Ramos (cell line): ENCODE data around the gene SLC41A1.

Source experiments
- in situ Hi-C: fragments of 300-500 bp; cut with MboI; formaldehyde crosslinking; loops from one replicate; pipeline ENCODE4 v1.14.3; 2022; ENCODE audit warnings: low sequenced_read_pairs; ENCODE audit not compliant: unreplicated experiment

The SLC41A1 gene

DNA sequence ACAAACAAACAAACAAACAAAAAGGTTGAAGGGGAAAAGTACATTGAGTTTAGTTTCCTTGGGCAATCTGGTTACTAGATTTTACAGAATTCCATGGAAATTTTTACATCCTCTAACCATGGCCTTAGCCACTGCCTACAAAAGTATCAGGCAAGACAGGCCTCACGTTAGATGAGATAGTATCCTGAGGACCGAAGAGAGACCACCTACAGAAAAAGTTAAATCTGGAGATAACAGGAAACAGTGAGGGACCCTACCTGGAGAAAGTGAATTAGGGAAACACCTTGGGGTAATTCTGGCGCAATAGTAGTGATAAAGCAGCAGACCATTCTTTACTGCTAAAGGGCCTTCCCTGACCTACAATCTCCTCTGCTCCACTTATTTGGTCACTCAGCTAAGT, 46.4 kb downstream of the SLC41A1 start:
- in situ Hi-C loops, result no loop called here

- in situ Hi-C loops, result no loop called here
These were observed 47.0 kb downstream of the SLC41A1 start for GRCh38 chr1:205766038-205766437.

- in situ Hi-C loops, result no loop called here
These were observed 48.4 kb downstream of the SLC41A1 start for GRCh38 chr1:205764578-205764977.

GRCh38 chr1:205763980-205764379, 49.0 kb downstream of the SLC41A1 start:
- in situ Hi-C loops, result no loop called here

DNA sequence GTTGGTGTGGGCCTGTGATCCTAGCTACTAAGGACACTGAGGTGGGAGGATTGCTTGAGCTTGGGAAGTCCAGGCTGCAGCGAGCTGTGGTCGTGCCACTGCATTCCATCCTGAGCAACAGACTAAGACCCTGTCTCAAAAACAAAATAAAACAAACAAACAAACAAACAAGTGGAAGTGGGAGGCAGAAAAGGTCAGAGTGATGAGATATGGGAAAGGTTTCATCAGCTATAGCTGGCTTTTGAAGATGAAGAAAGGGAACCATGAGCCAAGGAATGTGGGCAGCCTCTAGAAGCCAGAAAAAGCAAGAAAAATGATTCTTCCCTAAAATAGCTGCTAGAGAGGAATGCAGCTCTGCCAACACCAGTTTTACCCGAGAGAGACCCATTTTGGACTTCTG, 52.4 kb downstream of the SLC41A1 start:
- in situ Hi-C loops, result no loop called here

GRCh38 chr1:205756552-205756951, 56.4 kb downstream of the SLC41A1 start:
- in situ Hi-C loops, result no loop called here

DNA sequence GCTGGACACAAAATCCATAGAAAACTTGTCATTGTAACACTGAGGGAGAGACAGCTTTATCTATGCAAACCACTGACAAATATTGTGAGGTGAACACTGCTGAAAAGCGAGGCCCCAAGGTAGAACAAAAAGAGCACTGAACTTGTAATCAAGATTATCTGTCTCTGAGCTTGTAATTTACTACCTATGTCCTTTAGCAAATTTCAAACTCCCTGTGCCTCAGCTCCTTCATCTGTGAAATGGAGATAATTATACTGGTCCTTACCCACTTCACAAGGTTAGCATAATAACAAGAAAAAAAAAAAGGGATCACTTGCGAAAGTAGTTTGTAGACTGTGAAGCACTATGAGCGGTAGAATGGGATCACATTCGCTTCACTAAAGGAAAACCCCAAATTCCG, 58.1 kb downstream of the SLC41A1 start:
- in situ Hi-C loops, result no loop called here

DNA sequence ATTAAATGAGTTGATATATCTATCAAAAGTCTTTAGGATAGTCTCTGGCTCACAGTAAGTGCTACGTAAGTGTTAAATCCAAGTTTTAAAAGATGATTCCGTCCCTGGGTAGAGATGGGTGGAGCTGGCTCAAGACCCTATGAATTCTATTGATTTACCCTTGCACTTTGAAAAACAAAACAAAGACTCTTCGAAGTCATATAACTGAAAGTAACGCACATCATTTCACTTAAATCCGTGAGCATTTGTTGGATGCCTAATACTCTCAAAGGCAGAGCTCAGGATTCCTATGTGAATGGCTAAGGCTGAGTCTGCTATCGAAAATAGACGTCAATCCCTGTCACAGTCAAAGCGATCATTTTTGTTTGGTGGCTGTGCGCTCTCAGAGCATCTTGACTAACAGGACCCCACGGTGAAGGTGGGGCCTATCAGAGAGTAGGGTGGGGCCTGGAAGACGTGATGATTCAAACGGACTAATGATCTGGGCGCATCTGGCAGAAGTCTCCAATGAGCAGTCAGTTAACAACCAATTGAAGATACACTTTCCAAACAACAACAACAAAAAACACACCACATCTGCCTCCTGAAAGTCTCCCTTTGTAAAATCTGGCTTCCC, 61.9 kb downstream of the SLC41A1 start:
- in situ Hi-C loops, result no loop called here

GRCh38 chr1:205750138-205751035, 62.6 kb downstream of the SLC41A1 start, which contains the start of gene NUCKS1:
Gene NUCKS1 (minus strand): TSS chr1:205750182. CDS start chr1:205749973, 209 bp downstream.
- in situ Hi-C loops, result no loop called here

GRCh38 chr1:205749234-205750137, 63.5 kb downstream of the SLC41A1 start:
- in situ Hi-C loops, result no loop called here

DNA sequence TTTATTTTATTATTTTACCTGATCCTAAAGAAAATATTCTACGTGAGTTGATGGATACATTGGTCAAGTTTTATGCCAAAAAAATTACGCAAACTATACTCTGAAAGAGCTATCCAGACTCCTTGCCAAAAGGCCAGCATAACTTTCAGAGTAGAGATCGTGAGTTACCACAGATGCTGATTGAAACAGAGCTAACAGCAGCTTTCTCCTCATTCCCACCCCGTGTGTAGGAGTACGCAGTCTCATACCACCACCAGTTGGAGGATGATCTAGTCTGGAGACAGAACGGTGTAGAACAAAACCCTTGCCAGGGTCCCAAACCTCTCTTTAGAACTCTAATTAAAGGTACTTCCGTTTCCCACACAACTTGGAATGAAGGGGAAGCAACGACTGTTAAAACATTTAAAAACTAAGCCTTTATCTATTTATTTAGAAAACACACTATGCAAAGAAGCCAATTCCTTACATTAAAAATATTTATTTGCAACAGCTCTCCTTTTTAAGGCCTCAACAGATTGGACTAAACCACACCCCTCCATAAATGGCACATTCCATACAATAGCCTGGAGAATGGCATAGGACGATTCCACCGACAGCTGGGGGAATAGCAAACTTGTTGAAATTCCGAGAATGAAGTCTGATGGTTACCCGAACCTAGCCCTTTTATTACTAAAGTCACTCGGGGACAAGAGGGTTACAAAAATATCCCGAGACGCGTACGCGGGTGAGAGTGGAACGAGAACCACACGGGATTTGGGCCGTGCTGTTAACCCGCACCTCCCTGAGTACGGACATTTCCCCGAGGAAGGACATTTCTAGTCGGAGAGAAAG, 64.4 kb downstream of the SLC41A1 start:
- in situ Hi-C loops, result no loop called here

- in situ Hi-C loops, result no loop called here
These were observed 66.1 kb downstream of the SLC41A1 start for GRCh38 chr1:205746757-205747412.

DNA sequence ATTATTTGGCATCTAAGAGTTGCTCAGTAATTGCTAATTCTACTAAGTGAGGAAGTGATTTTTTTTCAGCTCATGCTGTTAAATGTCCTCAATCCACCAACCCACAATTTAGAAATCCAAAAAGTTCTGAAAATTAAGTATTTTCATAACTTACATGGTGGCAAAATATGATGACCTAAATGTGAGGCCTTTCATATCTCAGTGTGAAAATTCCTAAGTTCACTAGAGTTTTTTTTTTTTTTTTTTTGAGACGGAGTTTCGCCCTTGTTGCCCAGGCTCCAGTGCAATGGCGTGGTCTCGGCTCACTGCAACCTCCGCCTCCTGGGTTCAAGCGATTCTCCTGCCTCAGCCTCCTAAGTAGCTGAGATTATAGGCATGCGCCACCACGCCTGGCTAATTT, 68.6 kb downstream of the SLC41A1 start:
- in situ Hi-C loops, result no loop called here

DNA sequence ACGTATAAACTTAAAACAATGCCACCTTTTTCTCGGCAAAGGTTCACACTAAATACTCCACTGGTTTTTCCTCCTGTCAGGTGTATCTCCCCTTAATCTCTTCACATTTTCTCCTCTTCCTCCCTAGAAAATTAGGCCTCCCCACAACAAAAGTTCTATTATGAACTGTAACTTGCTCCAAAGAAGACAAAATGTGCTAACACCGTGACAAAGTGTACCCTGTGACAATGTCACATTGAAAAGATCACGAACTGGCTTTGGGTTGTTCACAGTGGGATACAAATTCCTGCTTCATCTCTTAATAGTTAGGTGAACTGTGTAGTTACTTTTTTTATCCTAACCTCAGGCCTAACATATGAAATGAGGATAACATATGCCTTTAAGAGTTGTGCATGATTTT, 69.0 kb downstream of the SLC41A1 start:
- in situ Hi-C loops, result no loop called here

- in situ Hi-C loops, result no loop called here
These were observed 71.3 kb downstream of the SLC41A1 start for GRCh38 chr1:205741681-205742080.

DNA sequence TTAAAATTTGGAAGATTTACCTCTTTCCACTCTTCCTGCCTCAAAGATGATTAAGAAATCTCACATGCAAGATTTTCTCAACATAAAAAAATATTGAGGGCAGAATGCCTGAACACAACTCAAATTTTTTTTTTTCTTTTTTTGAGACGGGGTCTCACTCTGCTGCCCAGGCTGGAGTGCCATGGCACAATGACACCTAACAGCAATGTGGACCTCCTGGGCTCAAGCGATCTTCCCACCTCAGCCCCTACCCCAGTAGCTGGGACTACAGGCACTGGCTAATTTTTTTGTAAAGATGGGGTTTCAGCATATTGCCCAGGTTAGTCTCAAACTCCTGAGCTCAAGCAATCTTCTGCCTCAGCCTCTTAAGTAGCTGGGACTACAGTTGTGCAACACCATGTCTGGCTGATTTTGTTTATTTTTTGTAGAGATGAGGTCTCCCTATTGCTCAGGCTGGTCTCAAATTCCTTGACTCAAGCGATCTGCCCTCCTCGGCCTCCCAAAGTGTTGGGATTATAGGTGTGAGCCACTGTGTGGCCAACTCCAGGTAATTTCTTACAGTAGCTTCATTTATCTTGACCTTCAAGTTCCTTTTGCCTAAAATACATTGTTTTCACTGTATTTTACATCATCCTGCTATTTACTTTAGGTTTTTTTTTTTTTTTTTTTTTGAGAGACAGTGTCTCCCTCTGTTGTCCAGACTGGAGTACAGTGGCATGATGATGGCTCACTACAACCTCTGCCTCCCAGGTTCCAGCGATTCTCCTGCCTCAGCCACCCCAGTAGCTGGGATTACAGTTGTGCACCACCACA, 73.4 kb downstream of the SLC41A1 start:
- in situ Hi-C loops, result no loop called here
